IPS DF 19.7 (cell line): ENCODE results near the gene EDA2R.

Experiments used
- DNase-seq: peaks from one replicate; pipeline ENCODE4 v3.0.0-alpha.2; 2013; ENCODE audit warnings: low read depth, low spot score

EDA2R gene

DNA sequence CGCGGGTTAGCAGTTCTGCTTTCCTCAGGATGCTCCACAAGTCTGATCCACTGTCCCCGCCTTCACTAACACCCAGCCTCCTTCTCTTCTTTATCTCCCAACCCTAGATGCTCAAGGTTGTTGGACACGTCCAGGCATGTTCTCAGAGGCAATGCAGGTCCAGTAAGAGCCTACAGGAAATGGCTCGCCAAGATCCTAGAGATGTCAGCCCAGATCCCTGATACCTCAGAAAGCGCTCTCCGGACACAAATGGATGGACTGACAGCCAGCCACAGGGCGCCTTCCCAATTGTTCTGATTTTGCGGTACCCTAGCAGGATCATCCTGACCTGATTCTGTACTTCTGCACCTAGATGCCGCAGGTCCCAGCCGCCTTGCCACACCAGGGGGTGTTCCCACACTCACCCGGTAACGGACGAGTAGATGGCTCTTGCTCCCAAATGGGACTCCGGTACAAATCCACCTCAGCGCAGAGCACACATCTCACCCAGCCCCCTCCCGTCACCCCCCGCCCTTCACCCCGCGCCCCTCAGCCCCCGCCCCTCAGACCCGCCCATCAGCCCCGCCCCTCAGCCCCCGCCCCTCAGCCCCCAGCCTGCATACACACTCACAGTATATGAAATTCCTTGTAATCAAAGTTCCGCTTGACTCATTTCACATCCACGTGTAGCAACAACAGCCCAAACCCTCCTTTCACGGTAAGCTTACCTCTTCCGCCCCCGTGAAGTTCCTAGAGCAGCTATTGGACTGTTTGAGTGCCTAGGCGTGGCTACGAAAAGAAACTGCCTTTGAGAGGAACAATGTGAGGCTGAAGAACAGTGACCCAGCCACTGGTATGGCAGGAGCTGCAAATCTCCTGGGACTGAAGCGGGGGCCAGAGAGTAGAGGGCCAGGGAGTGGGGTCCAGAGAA lies at the start of gene EDA2R:
TSS of gene EDA2R (minus strand) at position 488 of the 910 bp plus-strand sequence. CDS start 23,058 bp downstream, outside the sequence.
- DNase-seq, result peak; percentile 78

- no peak for DNase-seq
Observed at GRCh38 chrX:66684196-66684595, 45.3 kb upstream of the EDA2R start.

DNA sequence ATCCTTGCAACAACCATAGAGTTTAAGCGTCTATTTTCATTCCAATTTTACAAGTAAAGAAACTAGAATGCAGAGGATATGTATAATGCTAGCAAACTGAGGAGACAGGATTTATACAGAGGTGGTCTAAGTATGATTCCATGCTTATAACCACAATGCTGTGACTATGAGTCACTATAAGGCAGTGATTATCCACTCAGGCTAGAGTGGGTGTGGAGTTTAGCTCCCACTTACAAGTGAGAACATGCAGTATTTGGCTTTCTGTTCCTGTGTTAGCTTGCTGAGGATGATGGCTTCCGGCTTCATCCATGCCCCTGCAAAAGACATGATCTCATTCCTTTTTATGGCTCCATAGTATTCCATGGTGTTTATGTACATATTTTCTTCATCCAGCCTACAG lies 41.6 kb upstream of the EDA2R start:
- no peak for DNase-seq

GRCh38 chrX:66677430-66677829 lies 38.6 kb upstream of the EDA2R start:
- DNase-seq, result no peak

DNA sequence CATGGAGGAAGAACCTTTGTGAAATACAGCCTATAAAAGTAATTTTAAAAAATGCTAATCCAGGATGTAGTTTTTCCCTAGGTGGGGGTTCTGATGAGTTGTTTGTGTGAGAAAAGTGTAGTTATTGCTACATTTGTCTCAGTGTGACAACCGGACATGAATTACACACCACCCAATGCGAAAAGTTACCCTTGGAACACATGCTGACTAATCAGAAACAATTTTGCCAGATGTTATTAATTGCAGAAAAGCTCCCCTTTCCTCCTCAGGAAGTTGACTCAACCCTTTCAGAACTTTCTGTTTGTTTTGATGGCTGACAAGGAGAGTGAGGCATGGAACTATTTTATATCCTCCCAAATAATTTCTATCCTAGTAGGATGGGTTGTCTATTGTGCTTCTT lies 38.1 kb upstream of the EDA2R start:
- DNase-seq, result no peak

DNA sequence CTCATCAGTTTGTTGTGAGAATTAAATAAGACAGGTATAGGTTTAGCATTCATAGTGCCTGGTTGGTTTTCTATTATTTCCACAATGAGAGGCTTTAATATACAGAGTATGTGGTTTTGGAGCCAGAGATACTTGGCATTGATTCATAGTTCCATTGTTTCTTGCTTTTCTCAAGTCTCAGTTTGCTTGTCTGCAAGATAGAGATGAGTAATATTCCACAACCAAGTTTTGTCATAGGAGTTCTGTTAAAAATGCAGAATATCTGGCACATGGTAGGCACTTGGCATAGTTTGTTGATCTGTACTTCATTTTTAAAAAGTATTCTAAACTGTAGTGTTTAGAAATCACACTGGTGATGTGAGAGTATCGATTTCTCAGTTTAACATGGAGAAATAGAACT lies 37.5 kb upstream of the EDA2R start:
- no peak for DNase-seq

- no peak for DNase-seq
Observed at GRCh38 chrX:66675541-66675940, 36.7 kb upstream of the EDA2R start.

- DNase-seq, result no peak
Observed at GRCh38 chrX:66674506-66674905, 35.6 kb upstream of the EDA2R start.

- no peak for DNase-seq
Observed at GRCh38 chrX:66672106-66672505, 33.2 kb upstream of the EDA2R start.

DNA sequence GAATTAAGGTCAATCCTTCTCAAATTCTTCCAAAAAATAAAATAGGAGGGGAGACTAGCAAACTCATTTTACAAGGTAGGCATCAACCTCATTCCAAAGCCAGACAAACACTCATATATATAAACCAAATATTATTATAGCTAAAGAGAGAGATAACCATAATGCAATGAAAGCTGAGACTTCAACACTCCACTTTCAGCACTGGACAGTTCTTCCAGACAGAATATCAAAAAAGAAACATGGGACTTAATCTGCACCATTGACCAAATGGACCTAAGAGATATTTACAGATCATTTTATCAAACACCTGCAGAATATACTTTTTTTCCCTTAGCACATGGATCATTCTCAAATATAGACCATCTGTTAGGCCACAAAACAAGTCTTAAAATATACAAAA lies 15.5 kb upstream of the EDA2R start:
- no peak for DNase-seq

DNA sequence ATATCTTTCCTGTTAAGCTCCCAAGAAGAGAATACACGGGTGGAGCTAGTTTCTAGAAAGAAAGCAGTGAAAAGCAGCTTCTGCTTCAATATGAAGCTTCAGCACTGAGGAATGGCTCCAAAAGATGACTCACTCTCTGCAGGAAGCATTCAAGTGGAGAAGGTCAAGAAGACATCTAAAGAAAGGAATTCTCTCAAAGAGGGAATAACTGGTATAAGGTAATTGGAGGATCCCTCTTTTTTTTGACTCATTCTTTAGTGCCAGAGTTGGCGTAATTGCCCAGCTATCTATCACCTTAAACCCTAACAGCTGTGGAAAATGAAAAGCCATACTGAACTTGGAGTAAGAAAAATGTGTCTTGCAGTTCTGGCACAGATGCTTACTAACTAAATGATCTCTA lies 3.5 kb downstream of the EDA2R start:
- DNase-seq, result no peak

GRCh38 chrX:66634272-66634671 lies 4.6 kb downstream of the EDA2R start:
- no peak for DNase-seq

DNA sequence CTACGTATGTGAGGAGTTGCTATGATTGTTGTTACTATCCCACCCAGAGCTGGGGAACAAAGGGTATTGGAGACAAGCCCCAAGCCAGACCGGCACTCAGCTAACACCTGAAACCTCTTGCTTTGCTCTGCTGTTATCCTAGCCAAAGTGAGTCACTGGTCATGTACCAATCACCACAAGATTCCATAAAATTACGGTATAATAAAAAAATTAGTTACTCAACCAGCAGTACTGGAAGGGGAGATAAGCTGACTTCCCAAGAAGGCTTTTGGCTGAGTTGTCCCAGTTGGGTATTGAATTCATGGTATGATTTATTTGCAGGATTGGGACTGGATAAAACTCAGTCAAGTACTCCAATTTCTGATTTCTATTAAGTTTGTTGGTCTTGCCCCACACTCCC lies 5.3 kb downstream of the EDA2R start:
- DNase-seq, result no peak

DNA sequence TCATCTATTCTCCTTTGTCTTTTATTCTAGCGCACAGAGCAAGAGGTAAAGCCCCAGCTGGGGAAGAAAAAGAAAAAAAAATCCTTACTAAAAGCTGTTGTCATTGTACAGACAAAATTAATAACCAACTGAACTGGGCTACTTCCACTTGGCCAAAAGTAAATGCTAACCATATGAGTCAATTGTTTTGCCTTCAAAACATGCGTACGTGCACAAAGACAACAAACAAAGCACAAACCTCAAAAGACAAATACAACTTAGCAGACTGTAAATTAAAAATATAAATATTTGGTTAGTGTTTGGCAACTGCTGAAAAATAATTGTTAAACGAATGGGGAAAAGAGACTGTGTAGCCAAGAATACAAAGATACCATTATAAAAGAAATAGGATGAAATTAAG lies 5.9 kb downstream of the EDA2R start:
- DNase-seq, result no peak

GRCh38 chrX:66632473-66632872 lies 6.4 kb downstream of the EDA2R start:
- DNase-seq, result no peak

- DNase-seq, result no peak
Observed at GRCh38 chrX:66625525-66625924, 13.4 kb downstream of the EDA2R start.

- no peak for DNase-seq
Observed at GRCh38 chrX:66622209-66622608, 16.7 kb downstream of the EDA2R start.

DNA sequence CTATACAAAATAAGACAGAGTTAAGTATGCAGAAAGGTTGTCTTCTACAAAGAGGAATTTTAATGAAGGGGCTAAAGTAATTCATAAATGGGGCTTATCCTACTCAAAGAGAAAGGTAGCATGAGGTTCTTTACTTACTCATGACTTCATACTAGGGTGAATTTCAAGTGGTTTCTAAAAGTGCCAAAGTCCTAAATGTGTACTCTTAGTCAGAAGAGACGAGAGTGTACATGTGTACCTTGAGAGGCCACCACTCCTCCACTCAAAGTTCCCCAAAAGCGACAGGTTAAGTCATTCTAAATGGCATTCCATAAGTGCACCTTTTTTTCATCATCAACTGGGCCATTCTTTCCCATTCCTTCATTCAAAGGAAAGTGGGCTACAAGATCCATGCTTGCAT lies 21.9 kb downstream of the EDA2R start:
- no peak for DNase-seq

DNA sequence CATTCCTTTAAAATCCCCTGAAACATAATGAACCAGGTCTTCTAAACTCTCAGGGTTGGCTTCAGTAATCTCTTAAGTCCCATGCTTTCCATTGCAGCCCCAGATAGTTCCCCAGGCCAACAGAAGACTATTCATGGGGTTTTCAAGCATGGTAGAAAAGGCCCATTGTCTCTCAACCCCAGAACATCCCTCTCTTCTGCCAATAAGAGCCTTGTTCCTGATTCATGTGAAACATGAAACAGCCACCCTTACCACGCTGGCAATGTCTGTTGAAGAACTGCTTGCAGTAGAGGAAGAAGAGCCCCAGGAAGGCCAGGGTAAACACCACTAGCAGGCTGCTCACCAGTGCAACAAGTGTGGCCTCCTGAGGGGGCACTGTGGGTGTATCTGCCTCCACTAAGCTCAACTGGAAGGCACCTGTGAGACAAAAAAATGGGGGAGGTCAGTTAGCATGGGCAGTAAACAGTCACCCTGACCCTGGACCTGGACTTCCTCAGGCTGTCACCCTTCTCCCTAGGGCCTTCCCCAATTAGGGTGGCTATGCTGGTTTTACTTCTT lies 36.4 kb downstream of the EDA2R start:
- no peak for DNase-seq

- DNase-seq, result no peak
Observed at GRCh38 chrX:66601522-66601921, 37.4 kb downstream of the EDA2R start.

GRCh38 chrX:66579219-66579618 lies 59.7 kb downstream of the EDA2R start:
- no peak for DNase-seq

DNA sequence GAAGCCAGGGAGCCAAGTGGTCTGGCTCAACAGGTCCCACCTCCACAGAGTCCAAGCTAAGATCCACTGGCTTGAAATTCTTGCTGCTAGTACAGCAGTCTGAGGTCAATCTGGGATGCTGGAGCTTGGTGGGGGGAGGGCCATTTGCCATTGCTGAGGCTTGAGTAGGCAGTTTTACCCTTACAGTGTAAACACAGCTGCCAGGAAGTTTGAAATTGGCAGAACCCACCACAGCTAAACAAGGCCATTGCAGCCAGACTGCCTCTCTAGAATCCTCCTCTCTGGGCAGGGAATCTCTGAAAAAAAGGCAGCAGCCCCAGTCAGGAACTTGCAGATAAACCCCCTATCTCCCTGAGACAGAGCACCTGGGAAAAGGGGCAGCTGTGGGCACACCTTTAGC lies 84.9 kb downstream of the EDA2R start:
- no peak for DNase-seq

DNA sequence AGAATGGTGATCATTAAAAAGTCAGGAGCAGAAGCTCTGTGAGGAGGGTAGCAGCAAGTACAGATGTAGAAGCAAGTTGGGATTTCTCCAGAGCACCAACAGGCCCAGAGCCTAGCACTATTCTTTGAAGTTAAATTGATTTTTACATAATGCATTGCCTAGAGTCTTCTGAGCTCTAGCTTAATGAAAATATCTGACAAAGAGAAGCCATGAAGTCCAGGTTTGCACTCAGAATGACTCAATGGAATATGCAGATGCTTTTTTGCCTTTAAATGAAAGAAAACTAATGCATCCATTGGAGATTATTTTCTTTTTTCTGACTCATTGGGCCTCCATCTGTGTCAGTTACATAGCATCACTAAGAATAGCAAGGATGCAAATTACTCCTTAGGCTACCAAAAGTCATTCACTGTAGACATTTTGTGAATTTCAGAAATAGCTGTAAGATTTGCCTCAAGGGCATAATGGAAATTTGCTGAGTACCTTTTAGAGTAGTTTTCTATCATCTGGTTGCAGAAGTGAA lies 91.0 kb downstream of the EDA2R start:
- no peak for DNase-seq
